Neural cell (in vitro differentiated cells): ENCODE measurements around the gene HEXIM1. TPM values are rescaled to one million over a fixed set of nuclear protein-coding genes. Genes with fewer than 3 reads are reported as not detected.

Experiments
- H2AFZ ChIP-seq: fragments of 200-600, 300-800 bp; sonication (generic), shearing (Covaris generic); 2 replicates; pipeline ENCODE4 v1.6.0; 2014; ENCODE audit warnings: low read depth, mild to moderate bottlenecking, antibody characterized with exemption, low read length, moderate library complexity
- H3F3A ChIP-seq: fragments of 200-600 bp; shearing (Covaris generic); 2 replicates; pipeline ENCODE4 v1.6.1; 2016; ENCODE audit warnings: mild to moderate bottlenecking, moderate library complexity, mixed read lengths, antibody characterized with exemption, low read length; ENCODE audit not compliant: insufficient read depth, poor library complexity, severe bottlenecking
- H3K27ac ChIP-seq: fragments of 200-600, 300-800 bp; sonication (generic), shearing (Covaris generic); 2 replicates; pipeline ENCODE4 v1.5.1; 2014; ENCODE audit warnings: mild to moderate bottlenecking, low read length, moderate library complexity
- H3K27me3 ChIP-seq: fragments of 300-800, 200-600 bp; sonication (generic), shearing (Covaris generic); 2 replicates; pipeline ENCODE4 v1.6.0; 2014; ENCODE audit warnings: mild to moderate bottlenecking, low read depth, low read length, moderate library complexity; ENCODE audit not compliant: insufficient read depth
- H3K36me3 ChIP-seq: fragments of 300-800, 200-600 bp; sonication (generic), shearing (Covaris generic); 2 replicates; pipeline ENCODE4 v1.5.1; 2014; ENCODE audit warnings: mild to moderate bottlenecking, antibody characterized with exemption, low read length, moderate library complexity; ENCODE audit not compliant: insufficient read depth
- H3K4me2 ChIP-seq: fragments of 300-800, 200-600 bp; sonication (generic), shearing (Covaris generic); 2 replicates; pipeline ENCODE4 v1.6.0; 2014; ENCODE audit warnings: mild to moderate bottlenecking, low read length
- H3K4me3 ChIP-seq: fragments of 300-800, 200-600 bp; sonication (generic), shearing (Covaris generic); 2 replicates; pipeline ENCODE4 v1.5.1; 2014; ENCODE audit warnings: mild to moderate bottlenecking, low read length, moderate library complexity
- H3K79me2 ChIP-seq: fragments of 200-600 bp; shearing (Covaris generic); replicated peaks from 2 replicates; pipeline ENCODE4 v1.6.0; 2014; ENCODE audit warnings: mild to moderate bottlenecking, low read length, moderate library complexity; ENCODE audit not compliant: insufficient read depth
- H3K9ac ChIP-seq: fragments of 300-800, 200-600 bp; sonication (generic), shearing (Covaris generic); 2 replicates; pipeline ENCODE4 v1.6.1; 2016; ENCODE audit warnings: mild to moderate bottlenecking, low read length, mixed read lengths
- H3K9me2 ChIP-seq: fragments of 200-600 bp; shearing (Covaris generic); 2 replicates; pipeline ENCODE4 v1.6.1; 2016; ENCODE audit warnings: mild to moderate bottlenecking, low read length, mixed read lengths; ENCODE audit not compliant: insufficient read depth
- H3K9me3 ChIP-seq: fragments of 200-600, 300-800 bp; sonication (generic), shearing (Covaris generic); 2 replicates; pipeline ENCODE4 v1.6.1; 2016; ENCODE audit warnings: mild to moderate bottlenecking, mixed run types, low read length, moderate library complexity, mixed read lengths
- H4K20me1 ChIP-seq: fragments of 200-600 bp; shearing (Covaris generic); 2 replicates; pipeline ENCODE4 v1.6.1; 2016; ENCODE audit warnings: mild to moderate bottlenecking, mixed run types; ENCODE audit not compliant: insufficient read depth
- CTCF ChIP-seq: fragments of 450-650 bp; IDR thresholded peaks from 2 replicates; pipeline ENCODE4 v1.5.1; 2014; ENCODE audit warnings: antibody characterized with exemption, mild to moderate bottlenecking, moderate library complexity; ENCODE audit not compliant: poor library complexity, severe bottlenecking
- EP300 ChIP-seq: fragments of 450-650 bp; conservative IDR thresholded peaks from 2 replicates; pipeline ENCODE4 v1.6.1; 2014; ENCODE audit warnings: antibody characterized with exemption, mild to moderate bottlenecking, moderate library complexity; ENCODE audit not compliant: poor library complexity, severe bottlenecking
- EZH2 ChIP-seq: fragments of 200-600, 300-800 bp; shearing (Covaris generic), sonication (generic); IDR thresholded peaks from 2 replicates; pipeline ENCODE4 v1.6.1; 2014; ENCODE audit warnings: antibody characterized with exemption, low read length, borderline replicate concordance, mild to moderate bottlenecking; ENCODE audit not compliant: insufficient read depth, poor library complexity, severe bottlenecking
- MXI1 ChIP-seq: fragments of 450-650 bp; conservative IDR thresholded peaks from 2 replicates; pipeline ENCODE4 v1.6.1; 2014; ENCODE audit warnings: antibody characterized with exemption, mild to moderate bottlenecking; ENCODE audit not compliant: poor library complexity, severe bottlenecking
- POLR2AphosphoS5 ChIP-seq: IDR thresholded peaks from 2 replicates; pipeline ENCODE4 v1.6.1; 2012
- RAD21 ChIP-seq: fragments of 450-650 bp; conservative IDR thresholded peaks from 2 replicates; pipeline ENCODE4 v1.6.1; 2014; ENCODE audit warnings: antibody characterized with exemption, mild to moderate bottlenecking, moderate library complexity
- REST ChIP-seq: IDR thresholded peaks from 2 replicates; pipeline ENCODE4 v1.6.1; 2012; ENCODE audit warnings: borderline replicate concordance
- SMC3 ChIP-seq: fragments of 450-650 bp; conservative IDR thresholded peaks from 2 replicates; pipeline ENCODE4 v1.6.1; 2014; ENCODE audit warnings: antibody characterized with exemption, mild to moderate bottlenecking, moderate library complexity; ENCODE audit not compliant: poor library complexity
- TAF1 ChIP-seq: IDR thresholded peaks from 2 replicates; pipeline ENCODE4 v1.6.1; 2012; ENCODE audit warnings: low read depth
- polyA plus RNA-seq: library from polyadenylated mRNA; depleted of rRNA; stranded (reverse); fragments of >200 nt; gene quantifications from 2 replicates; pipeline ENCODE4 v1.2.3, GENCODE V29; 2014

HEXIM1 gene
- polyA plus RNA-seq, 1 donor from 2014 or later = 9.0 TPM

- no peaks in the 10 kb centered on the region for H3K79me2 ChIP-seq
- H3K4me3 ChIP-seq = no peak overlapping the region
- H3K27ac ChIP-seq = no peak overlapping the region
- no peaks in the 10 kb centered on the region for H3F3A ChIP-seq
- no peaks in the 10 kb centered on the region for H3K9me3 ChIP-seq
- H3K9ac ChIP-seq = no peak overlapping the region
- no peak overlapping the region for H3K4me2 ChIP-seq
- no peaks in the 10 kb centered on the region for H3K9me2 ChIP-seq
- no peak overlapping the region for H2AFZ ChIP-seq
- H3K27me3 ChIP-seq = no peaks in the 10 kb centered on the region
- H3K36me3 ChIP-seq = no peaks in the 10 kb centered on the region
- TF ChIP-seq SMC3 = no peak
- TF ChIP-seq EZH2 = no peak
- no peak for TF ChIP-seq EP300
- TF ChIP-seq REST = no peak
- TF ChIP-seq CTCF = no peak
- TF ChIP-seq MXI1 = no peak
- TF ChIP-seq POLR2AphosphoS5 = no peak
- no peak for TF ChIP-seq TAF1
- TF ChIP-seq RAD21 = no peak
- no peaks in the 10 kb centered on the region for H4K20me1 ChIP-seq
Observed at GRCh38 chr17:45110676-45111611, 37.3 kb upstream of the HEXIM1 start.

GRCh38 chr17:45111850-45112249 is 36.4 kb upstream of the HEXIM1 start:
- no peaks in the 10 kb centered on the region for H4K20me1 ChIP-seq
- no peak overlapping the region for H3K27ac ChIP-seq
- H3K9ac ChIP-seq = no peak overlapping the region
- H3K9me2 ChIP-seq = no peaks in the 10 kb centered on the region
- no peak overlapping the region for H3K4me2 ChIP-seq
- H2AFZ ChIP-seq = no peak overlapping the region
- no peak overlapping the region for H3K4me3 ChIP-seq
- no peaks in the 10 kb centered on the region for H3K79me2 ChIP-seq
- H3F3A ChIP-seq = no peaks in the 10 kb centered on the region
- H3K9me3 ChIP-seq = no peaks in the 10 kb centered on the region
- no peaks in the 10 kb centered on the region for H3K27me3 ChIP-seq
- TF ChIP-seq MXI1 (no peak), EZH2 (no peak), SMC3 (no peak), TAF1 (no peak), EP300 (no peak)
- no peaks in the 10 kb centered on the region for H3K36me3 ChIP-seq
